PC-3 (cell line): Measurements from ENCODE around the gene UFSP2. TPM values are rescaled to one million over a fixed set of nuclear protein-coding genes. Genes with fewer than 3 reads are reported as not detected.

Experiments
- ATAC-seq: fragments of 200-7000 bp; cut with Tn5 transposase; 2 replicates; pipeline ENCODE4 v1.9.1; 2020; ENCODE audit warnings: mild to moderate bottlenecking, moderate library complexity
- BruUV-seq: library from RNA; stranded (reverse); fragments of 400-500 nt; replicated peaks from 2 replicates; lab custom pipeline; 2021; lab: Mats Ljungman, UMichigan
- CTCF ChIA-PET: fragments of 300-600 bp; sonication (Branson Sonifier 250); formaldehyde crosslinking; loops from one replicate; lab custom pipeline; 2022; ENCODE audit warnings: antibody characterized with exemption; lab: Charles Lee
- POLR2A ChIA-PET: fragments of 300-600 bp; sonication (Branson Sonifier 250); formaldehyde crosslinking; loops from one replicate; lab custom pipeline; 2022; ENCODE audit warnings: antibody characterized with exemption; ENCODE audit not compliant: unreplicated experiment; lab: Charles Lee
- DNase-seq: peaks from one replicate; pipeline ENCODE4 v3.0.0-alpha.2; 2015
- H2AFZ ChIP-seq: fragments of 300-600 bp; sonication (generic); 2 replicates; pipeline ENCODE4 v1.6.0; 2016; ENCODE audit warnings: antibody characterized with exemption, low read length
- H3F3A ChIP-seq: fragments of 300-600 bp; sonication (generic); one replicate; pipeline ENCODE4 v1.6.0; 2017; ENCODE audit warnings: antibody characterized with exemption, low read length, control low read depth, mild to moderate bottlenecking; ENCODE audit not compliant: unreplicated experiment
- H3K27ac ChIP-seq: fragments of 300-600 bp; sonication (generic); 2 replicates; pipeline ENCODE4 v1.5.1; 2016; ENCODE audit warnings: mild to moderate bottlenecking, low read length
- H3K27me3 ChIP-seq: fragments of 300-600 bp; sonication (generic); 2 replicates; pipeline ENCODE4 v1.6.1; 2016; ENCODE audit warnings: low read length, mixed read lengths
- H3K36me3 ChIP-seq: fragments of 300-600 bp; sonication (generic); 2 replicates; pipeline ENCODE4 v1.6.1; 2016; ENCODE audit warnings: low read depth, mixed run types, low read length, mixed read lengths
- H3K4me1 ChIP-seq: fragments of 300-600 bp; sonication (generic); 2 replicates; pipeline ENCODE4 v1.5.1; 2016; ENCODE audit warnings: low read length; ENCODE audit not compliant: insufficient read depth
- H3K4me2 ChIP-seq: fragments of 300-600 bp; sonication (generic); 2 replicates; pipeline ENCODE4 v1.6.0; 2016; ENCODE audit warnings: low read length
- H3K4me3 ChIP-seq: fragments of 300-600 bp; sonication (generic); 2 replicates; pipeline ENCODE4 v1.5.1; 2016; ENCODE audit warnings: mild to moderate bottlenecking, low read length, mixed read lengths
- H3K79me2 ChIP-seq: fragments of 300-600 bp; sonication (generic); 2 replicates; pipeline ENCODE4 v1.6.1; 2017; ENCODE audit warnings: low read length, mixed read lengths
- H3K9ac ChIP-seq: fragments of 300-600 bp; sonication (generic); 2 replicates; pipeline ENCODE4 v1.6.0; 2016; ENCODE audit warnings: mild to moderate bottlenecking, low read length
- H3K9me2 ChIP-seq: fragments of 300-600 bp; sonication (generic); replicated peaks from 2 replicates; pipeline ENCODE4 v1.6.1; 2016; ENCODE audit warnings: mixed run types, low read length, mixed read lengths
- H3K9me3 ChIP-seq: fragments of 300-600 bp; sonication (generic); 2 replicates; pipeline ENCODE4 v1.6.1; 2016; ENCODE audit warnings: low read length, mixed read lengths
- H4K20me1 ChIP-seq: fragments of 300-600 bp; sonication (generic); 2 replicates; pipeline ENCODE4 v1.6.1; 2016; ENCODE audit warnings: low read length, mixed read lengths
- CTCF ChIP-seq: fragments of 300-600 bp; sonication (generic); conservative IDR thresholded peaks from 2 replicates; pipeline ENCODE4 v1.5.1; 2017; ENCODE audit warnings: antibody characterized with exemption, low read depth, mild to moderate bottlenecking, low read length
- EZH2 ChIP-seq: fragments of 300-600 bp; sonication (generic); IDR thresholded peaks from one replicate; pipeline ENCODE4 v1.6.1; 2017; ENCODE audit warnings: antibody characterized with exemption, mild to moderate bottlenecking, low read length; ENCODE audit not compliant: unreplicated experiment
- EZH2phosphoT487 ChIP-seq: fragments of 300-600 bp; sonication (generic); IDR thresholded peaks from 2 replicates; pipeline ENCODE4 v1.6.1; 2018; ENCODE audit warnings: mild to moderate bottlenecking, antibody characterized with exemption, low read length, borderline replicate concordance
- intact Hi-C: fragments of 100-400 bp; cut with micrococcal nuclease; formaldehyde crosslinking; loops from 2 replicates; pipeline ENCODE4 v1.9.0; 2023
- total RNA-seq: library from RNA; depleted of rRNA; stranded (reverse); fragments of >200 nt; gene quantifications from 2 replicates; pipeline ENCODE4 v1.2.3, GENCODE V29; 2014

The UFSP2 gene
- total RNA-seq, 1 experiment from 2014 or later = 27.0 TPM

GRCh38 chr4:185381288-185382196 lies 44.2 kb downstream of the UFSP2 start:
- no peak overlapping the region for H3K9ac ChIP-seq
- H2AFZ ChIP-seq = no peak overlapping the region
- H4K20me1 ChIP-seq = no peaks in the 10 kb centered on the region
- intact Hi-C loops = no loop called here
- CTCF ChIA-PET = no interaction called here
- H3K27ac ChIP-seq = no peak overlapping the region
- POLR2A ChIA-PET = no interaction called here
- no peaks in the 10 kb centered on the region for H3K36me3 ChIP-seq
- H3K79me2 ChIP-seq = no peaks in the 10 kb centered on the region
- H3K27me3 ChIP-seq = no peaks in the 10 kb centered on the region
- H3K4me1 ChIP-seq = peaks cover 13% of the 10 kb centered on the region
- no peak for DNase-seq
- no peak overlapping the region for H3K4me3 ChIP-seq
- no peaks in the 10 kb centered on the region for H3F3A ChIP-seq
- no peaks in the 10 kb centered on the region for H3K9me3 ChIP-seq
- H3K4me2 ChIP-seq = no peak overlapping the region
- H3K9me2 ChIP-seq = no peaks in the 10 kb centered on the region
- TF ChIP-seq EZH2phosphoT487 = no peak
- no peak for TF ChIP-seq CTCF
- no peak for TF ChIP-seq EZH2
- ATAC-seq = no peak
- no TSS peak for BruUV-seq

DNA sequence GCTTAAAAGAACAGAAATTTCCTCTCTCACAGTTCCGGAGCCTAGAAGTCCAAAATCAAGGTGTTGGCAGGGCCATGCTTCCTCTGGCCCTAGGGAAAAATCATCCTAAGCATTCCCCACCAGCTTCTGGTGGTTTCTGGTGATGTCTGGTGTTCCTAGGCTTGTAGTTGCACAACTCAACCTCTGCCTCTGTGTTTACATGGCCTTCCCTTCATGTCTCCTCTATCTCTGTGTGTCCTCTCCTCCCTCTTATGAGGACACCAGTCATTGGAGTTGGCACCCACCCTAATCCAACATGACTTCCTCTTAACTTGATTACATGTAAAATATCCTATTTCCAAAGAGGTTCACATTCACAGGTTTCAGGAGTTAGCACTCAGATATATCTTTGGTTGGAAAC lies 45.4 kb downstream of the UFSP2 start:
- no peak overlapping the region for H3K4me2 ChIP-seq
- no peaks in the 10 kb centered on the region for H3K9me3 ChIP-seq
- H3K27ac ChIP-seq = no peak overlapping the region
- ChIA-PET POLR2A (no interaction called here), CTCF (no interaction called here)
- no peaks in the 10 kb centered on the region for H4K20me1 ChIP-seq
- no peak overlapping the region for H3K4me3 ChIP-seq
- H3K79me2 ChIP-seq = no peaks in the 10 kb centered on the region
- BruUV-seq = no TSS peak
- DNase-seq (no peak), ATAC-seq (no peak)
- H3K27me3 ChIP-seq = no peaks in the 10 kb centered on the region
- no peak overlapping the region for H3K9ac ChIP-seq
- H2AFZ ChIP-seq = no peak overlapping the region
- H3K4me1 ChIP-seq = peaks cover 13% of the 10 kb centered on the region
- intact Hi-C loops = no loop called here
- no peak for TF ChIP-seq CTCF
- TF ChIP-seq EZH2 = no peak
- no peak for TF ChIP-seq EZH2phosphoT487
- H3F3A ChIP-seq = no peaks in the 10 kb centered on the region
- H3K9me2 ChIP-seq = no peaks in the 10 kb centered on the region
- H3K36me3 ChIP-seq = no peaks in the 10 kb centered on the region
